C4-2B (cell line): ENCODE data around the gene KLHL26.

ENCODE experiments used
- CTCF ChIP-seq: fragments of 450-650 bp; conservative IDR thresholded peaks from 2 replicates; pipeline ENCODE4 v1.5.1; 2017; ENCODE audit warnings: mild to moderate bottlenecking
- ZFX ChIP-seq: fragments of 450-650 bp; IDR thresholded peaks from 2 replicates; pipeline ENCODE4 v1.6.1; 2017

GRCh38 chr19:18645035-18645511 is 8.2 kb downstream of the KLHL26 start:
- no peak for TF ChIP-seq CTCF
- TF ChIP-seq ZFX = no peak
